KMS-11 (cell line): ENCODE data around the gene BAIAP2.

Experiments used
- H2AFZ ChIP-seq: fragments of 200-600 bp; sonication (generic); 2 replicates; pipeline ENCODE4 v1.6.1; 2016; ENCODE audit warnings: antibody characterized with exemption, mixed run types, low read depth
- H3K27ac ChIP-seq: fragments of 200-600 bp; sonication (generic); 2 replicates; pipeline ENCODE4 v1.6.1; 2016; ENCODE audit warnings: mild to moderate bottlenecking, mixed run types
- H3K27me3 ChIP-seq: fragments of 200-600 bp; sonication (generic); 2 replicates; pipeline ENCODE4 v1.6.1; 2017; ENCODE audit warnings: mild to moderate bottlenecking, low read depth, mixed run types, moderate library complexity; ENCODE audit not compliant: insufficient read depth
- H3K36me3 ChIP-seq: fragments of 200-600 bp; sonication (generic); 2 replicates; pipeline ENCODE4 v1.6.1; 2017; ENCODE audit warnings: mild to moderate bottlenecking, mixed run types; ENCODE audit not compliant: insufficient read depth
- H3K4me1 ChIP-seq: fragments of 200-600 bp; sonication (generic); 2 replicates; pipeline ENCODE4 v1.6.1; 2016; ENCODE audit warnings: mild to moderate bottlenecking, low read depth, mixed run types; ENCODE audit not compliant: poor library complexity, severe bottlenecking
- H3K4me2 ChIP-seq: fragments of 200-600 bp; sonication (generic); 2 replicates; pipeline ENCODE4 v1.7.0; 2016; ENCODE audit warnings: mild to moderate bottlenecking, mixed run types
- H3K4me3 ChIP-seq: fragments of 200-600 bp; sonication (generic); IDR thresholded peaks from 2 replicates; pipeline ENCODE4 v1.6.1; 2017; ENCODE audit warnings: low read depth, low read length, mixed read lengths; ENCODE audit not compliant: insufficient read depth
- H3K79me2 ChIP-seq: fragments of 200-600 bp; sonication (generic); 2 replicates; pipeline ENCODE4 v1.6.1; 2016; ENCODE audit warnings: low read depth, mixed run types; ENCODE audit not compliant: insufficient read depth
- H3K9ac ChIP-seq: fragments of 200-600 bp; sonication (generic); 2 replicates; pipeline ENCODE4 v1.6.1; 2016; ENCODE audit warnings: mild to moderate bottlenecking, mixed run types
- H4K20me1 ChIP-seq: fragments of 200-600 bp; sonication (generic); 2 replicates; pipeline ENCODE4 v1.6.1; 2016; ENCODE audit warnings: mild to moderate bottlenecking, mixed run types; ENCODE audit not compliant: insufficient read depth
- TF ChIP-seq, protein P1 (sequence below): fragments of 200-600 bp; sonication (generic); conservative IDR thresholded peaks from 2 replicates; pipeline ENCODE4 v1.6.1; 2017; ENCODE audit warnings: low read depth, mild to moderate bottlenecking, antibody characterized with exemption, low read length, moderate library complexity, mixed read lengths

BAIAP2 gene

DNA sequence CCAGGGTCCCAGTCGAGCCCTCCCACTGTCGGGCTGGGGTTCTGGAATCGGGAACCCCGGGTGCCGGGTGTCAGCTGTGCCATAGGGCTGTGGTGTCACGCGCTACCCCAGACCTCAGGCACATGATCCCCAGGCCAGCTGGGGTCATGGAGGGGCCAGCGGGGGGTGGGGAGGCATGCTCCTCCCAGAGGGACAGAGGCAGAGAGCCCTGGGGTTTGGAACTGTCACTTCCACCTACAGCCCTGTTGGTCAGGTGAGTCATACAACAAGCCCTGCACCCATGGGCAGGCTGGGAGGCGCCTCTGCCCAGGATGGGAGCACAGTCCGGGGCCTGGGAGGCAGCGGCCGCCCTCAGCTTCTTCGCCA, 63.0 kb downstream of the BAIAP2 start:
- Histone ChIP-seq H3K79me2 (no peaks in the 10 kb centered on the region), H3K36me3 (no peaks in the 10 kb centered on the region), H3K9ac (no peak overlapping the region), H2AFZ (no peak overlapping the region), H3K27ac (no peak overlapping the region), H3K4me2 (no peak overlapping the region), H3K27me3 (peaks cover 92% of the 10 kb centered on the region), H3K4me3 (no peak overlapping the region), H4K20me1 (no peaks in the 10 kb centered on the region), H3K4me1 (peaks cover 26% of the 10 kb centered on the region)
- TF ChIP-seq, protein P1, sequence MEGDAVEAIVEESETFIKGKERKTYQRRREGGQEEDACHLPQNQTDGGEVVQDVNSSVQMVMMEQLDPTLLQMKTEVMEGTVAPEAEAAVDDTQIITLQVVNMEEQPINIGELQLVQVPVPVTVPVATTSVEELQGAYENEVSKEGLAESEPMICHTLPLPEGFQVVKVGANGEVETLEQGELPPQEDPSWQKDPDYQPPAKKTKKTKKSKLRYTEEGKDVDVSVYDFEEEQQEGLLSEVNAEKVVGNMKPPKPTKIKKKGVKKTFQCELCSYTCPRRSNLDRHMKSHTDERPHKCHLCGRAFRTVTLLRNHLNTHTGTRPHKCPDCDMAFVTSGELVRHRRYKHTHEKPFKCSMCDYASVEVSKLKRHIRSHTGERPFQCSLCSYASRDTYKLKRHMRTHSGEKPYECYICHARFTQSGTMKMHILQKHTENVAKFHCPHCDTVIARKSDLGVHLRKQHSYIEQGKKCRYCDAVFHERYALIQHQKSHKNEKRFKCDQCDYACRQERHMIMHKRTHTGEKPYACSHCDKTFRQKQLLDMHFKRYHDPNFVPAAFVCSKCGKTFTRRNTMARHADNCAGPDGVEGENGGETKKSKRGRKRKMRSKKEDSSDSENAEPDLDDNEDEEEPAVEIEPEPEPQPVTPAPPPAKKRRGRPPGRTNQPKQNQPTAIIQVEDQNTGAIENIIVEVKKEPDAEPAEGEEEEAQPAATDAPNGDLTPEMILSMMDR = no peak

DNA sequence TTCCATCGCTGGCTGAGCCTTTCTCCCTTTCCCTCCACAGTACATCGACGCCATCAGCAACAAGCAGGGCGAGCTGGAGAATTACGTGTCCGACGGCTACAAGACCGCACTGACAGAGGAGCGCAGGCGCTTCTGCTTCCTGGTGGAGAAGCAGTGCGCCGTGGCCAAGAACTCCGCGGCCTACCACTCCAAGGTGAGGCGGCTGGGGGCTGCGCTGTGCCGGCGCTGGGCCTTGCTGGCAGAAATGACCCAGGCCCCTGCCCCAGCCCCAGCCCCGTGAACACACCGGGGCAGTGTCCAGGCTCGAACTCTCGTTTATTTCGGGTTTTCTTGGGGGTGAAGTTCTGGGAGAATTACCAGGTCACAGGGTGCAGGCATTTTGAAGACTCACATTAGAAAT, 64.9 kb downstream of the BAIAP2 start:
- no peak overlapping the region for H3K9ac ChIP-seq
- no peaks in the 10 kb centered on the region for H4K20me1 ChIP-seq
- H3K4me1 ChIP-seq = peaks cover 13% of the 10 kb centered on the region
- TF ChIP-seq, protein P1 = no peak
- no peak overlapping the region for H3K27ac ChIP-seq
- no peak overlapping the region for H3K4me2 ChIP-seq
- H3K36me3 ChIP-seq = no peaks in the 10 kb centered on the region
- peaks cover 93% of the 10 kb centered on the region for H3K27me3 ChIP-seq
- no peak overlapping the region for H2AFZ ChIP-seq
- no peak overlapping the region for H3K4me3 ChIP-seq
- no peaks in the 10 kb centered on the region for H3K79me2 ChIP-seq

DNA sequence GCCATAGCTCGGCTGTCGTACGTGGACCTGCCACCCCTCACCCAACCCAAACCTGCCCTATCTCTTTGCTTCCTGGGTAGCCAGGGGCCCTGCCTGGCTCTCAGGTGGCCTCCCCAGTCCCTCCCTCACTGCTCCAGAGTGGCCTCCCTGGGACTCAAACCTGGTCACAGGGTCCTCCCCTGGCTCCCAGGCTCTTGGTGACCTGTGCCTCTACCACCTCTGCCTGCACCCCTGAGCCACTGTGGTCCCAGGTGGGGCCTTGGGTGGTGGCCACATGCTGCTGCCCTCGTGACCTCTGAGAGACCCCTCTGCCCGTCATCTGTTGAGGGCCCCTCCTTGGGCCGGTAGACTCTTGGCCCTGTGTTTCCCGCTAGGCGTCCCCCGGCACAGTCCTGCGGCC, 65.7 kb downstream of the BAIAP2 start:
- Histone ChIP-seq H3K9ac (no peak overlapping the region), H2AFZ (no peak overlapping the region), H4K20me1 (no peaks in the 10 kb centered on the region), H3K4me3 (no peak overlapping the region), H3K4me1 (peaks cover 10% of the 10 kb centered on the region), H3K79me2 (no peaks in the 10 kb centered on the region), H3K27ac (no peak overlapping the region), H3K27me3 (peaks cover 93% of the 10 kb centered on the region), H3K36me3 (no peaks in the 10 kb centered on the region), H3K4me2 (no peak overlapping the region)
- TF ChIP-seq, protein P1 = no peak

DNA sequence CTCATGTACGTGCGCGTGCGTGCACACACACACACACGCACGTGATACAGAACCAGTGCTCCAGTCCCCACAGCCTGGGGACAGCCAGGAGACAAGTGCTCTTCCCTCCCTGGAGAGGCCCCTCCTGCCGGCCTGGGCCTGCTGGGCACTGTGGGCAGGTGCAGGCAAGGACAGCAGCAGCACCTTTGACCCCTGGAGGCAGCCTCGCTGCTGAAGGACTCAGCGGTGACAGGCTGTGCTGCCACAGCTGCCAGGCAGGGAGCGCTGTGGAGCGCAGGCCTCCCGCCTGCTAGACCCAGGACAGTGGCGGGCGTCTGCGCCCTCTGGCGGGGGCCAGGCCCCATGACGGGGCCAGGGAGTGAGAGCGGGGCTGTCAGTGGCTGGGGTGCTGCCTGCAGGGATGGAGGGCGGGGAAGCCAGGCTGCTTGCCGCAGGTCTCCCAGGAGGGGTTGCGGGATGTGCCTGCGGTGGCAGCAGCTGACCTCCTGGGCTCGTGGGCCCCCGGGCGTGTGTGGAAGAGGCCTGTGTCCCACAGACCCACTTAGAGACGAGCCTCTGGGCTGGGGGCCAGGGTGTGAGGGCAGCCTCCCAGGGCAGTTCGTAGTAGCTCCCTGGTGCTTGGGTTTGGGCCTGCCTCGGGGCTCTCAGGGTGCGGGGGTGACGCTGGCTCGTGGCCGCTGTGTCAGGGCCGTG, 66.8 kb downstream of the BAIAP2 start:
- Histone ChIP-seq H2AFZ (no peak overlapping the region), H3K4me3 (no peak overlapping the region), H3K27me3 (peaks cover 93% of the 10 kb centered on the region), H3K36me3 (no peaks in the 10 kb centered on the region), H3K27ac (no peak overlapping the region), H3K79me2 (no peaks in the 10 kb centered on the region), H3K4me2 (no peak overlapping the region), H4K20me1 (no peaks in the 10 kb centered on the region), H3K9ac (no peak overlapping the region), H3K4me1 (peaks cover 5% of the 10 kb centered on the region)
- TF ChIP-seq, protein P1 = peak; percentile 99
